Fibroblast of skin of abdomen (primary cell): Measurements from ENCODE around the gene SFPQ.
"Not testable (repeated sequence)": the region's sequence is repeated elsewhere in the genome, so short reads cannot be mapped to it uniquely, and the experiment has no call there.

ENCODE experiments used
- DNase-seq: peaks from one replicate; pipeline ENCODE4 v3.0.0-alpha.2; 2013

Gene SFPQ

GRCh38 chr1:35187816-35188342 is 5.1 kb downstream of the SFPQ start:
- no peak for DNase-seq

DNA sequence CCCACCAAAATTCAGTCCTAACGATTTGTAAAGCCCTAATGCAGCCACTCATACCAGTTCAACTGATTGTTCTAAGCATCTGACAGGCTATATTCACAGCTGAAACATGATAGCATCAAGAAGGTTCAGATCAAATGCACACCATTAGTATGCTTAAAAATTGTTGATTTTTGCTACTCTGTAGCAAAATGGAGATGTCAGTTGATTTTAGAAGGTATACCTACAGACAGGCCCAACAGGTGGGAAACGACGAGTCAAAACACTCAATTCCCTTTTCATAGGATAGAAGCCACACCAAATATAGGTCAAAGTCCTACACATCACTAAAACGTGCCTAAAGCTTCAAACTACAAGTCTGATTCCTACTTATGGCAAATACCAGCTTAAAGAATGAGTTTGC is 6.7 kb downstream of the SFPQ start:
- no peak for DNase-seq

GRCh38 chr1:35185200-35185599 is 7.7 kb downstream of the SFPQ start:
- DNase-seq: no peak

- no peak for DNase-seq
Observed at GRCh38 chr1:35184495-35185199, 8.3 kb downstream of the SFPQ start.

GRCh38 chr1:35181790-35182455 is 11.0 kb downstream of the SFPQ start:
- no peak for DNase-seq

DNA sequence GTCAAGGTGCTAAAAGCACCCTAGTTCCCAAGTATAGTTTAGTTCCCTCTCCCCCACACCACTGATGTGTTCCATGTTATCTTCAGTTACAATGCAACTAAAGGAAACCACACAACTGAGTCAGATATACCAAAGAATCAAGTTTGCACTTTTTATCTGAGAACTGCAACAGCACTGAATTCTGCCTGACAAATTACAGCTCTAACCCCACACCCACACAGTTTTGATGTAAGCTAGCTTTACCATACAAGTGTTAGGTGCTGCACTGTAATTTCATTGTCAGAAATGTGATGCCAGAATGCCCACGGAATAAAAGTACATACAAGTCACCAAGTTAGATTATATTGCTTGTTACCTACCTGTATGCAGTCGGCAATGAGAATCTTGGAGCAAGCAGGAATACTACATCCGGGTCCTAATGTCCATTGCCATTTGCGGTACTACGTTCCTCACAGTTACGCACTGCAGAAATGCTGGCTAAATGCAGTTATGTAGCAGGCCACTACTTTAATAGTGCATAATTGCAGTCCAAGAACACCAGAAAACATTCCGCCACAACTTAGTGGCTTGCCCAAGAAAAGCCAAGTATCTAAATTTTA is 12.1 kb downstream of the SFPQ start:
- no peak for DNase-seq

- no peak for DNase-seq
Observed at GRCh38 chr1:35179908-35180307, 13.0 kb downstream of the SFPQ start.

DNA sequence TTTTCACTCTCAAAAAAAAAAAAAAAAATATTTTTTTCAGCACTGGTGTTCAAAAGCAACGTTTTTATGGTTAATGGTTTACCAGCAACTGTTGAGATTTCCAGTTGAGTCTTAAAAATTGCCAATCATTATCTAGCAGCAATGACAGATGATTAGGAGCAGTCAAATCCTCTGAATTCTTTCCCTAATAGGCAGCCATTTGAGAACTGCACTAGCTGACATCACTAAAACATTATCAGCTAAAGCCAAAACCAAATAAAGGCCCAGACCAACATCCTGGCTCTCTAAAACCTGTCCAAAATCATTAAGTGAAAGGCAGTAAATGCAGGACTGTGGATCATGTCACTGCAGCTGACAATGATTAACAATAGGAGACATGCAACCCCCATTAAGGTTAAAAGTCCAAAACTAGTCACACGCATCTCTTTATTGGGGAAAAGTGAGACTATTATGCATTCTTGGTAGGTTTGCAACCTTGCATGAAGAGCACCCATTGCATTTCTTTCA is 14.0 kb downstream of the SFPQ start:
- no peak for DNase-seq

DNA sequence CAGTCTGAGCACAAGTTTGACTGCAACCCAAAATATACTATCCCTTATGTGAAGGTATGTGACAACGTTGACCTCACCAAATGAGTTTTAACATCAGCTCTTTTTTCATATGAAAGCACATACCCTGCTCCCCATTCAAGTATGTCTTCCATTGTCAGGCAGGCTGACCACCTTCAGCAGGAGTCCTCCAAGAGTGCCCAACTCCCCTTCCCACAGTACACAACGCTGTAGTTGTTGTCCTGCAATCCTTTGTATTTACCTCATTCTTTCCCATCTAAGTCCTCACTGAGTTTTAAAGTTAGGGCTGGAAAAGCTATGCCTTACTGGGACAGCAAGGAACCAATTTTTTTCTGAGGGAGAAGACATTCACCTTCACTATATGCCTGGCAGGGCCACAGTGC is 14.7 kb downstream of the SFPQ start:
- no peak for DNase-seq

GRCh38 chr1:35177237-35177786 is 15.6 kb downstream of the SFPQ start:
- no peak for DNase-seq

DNA sequence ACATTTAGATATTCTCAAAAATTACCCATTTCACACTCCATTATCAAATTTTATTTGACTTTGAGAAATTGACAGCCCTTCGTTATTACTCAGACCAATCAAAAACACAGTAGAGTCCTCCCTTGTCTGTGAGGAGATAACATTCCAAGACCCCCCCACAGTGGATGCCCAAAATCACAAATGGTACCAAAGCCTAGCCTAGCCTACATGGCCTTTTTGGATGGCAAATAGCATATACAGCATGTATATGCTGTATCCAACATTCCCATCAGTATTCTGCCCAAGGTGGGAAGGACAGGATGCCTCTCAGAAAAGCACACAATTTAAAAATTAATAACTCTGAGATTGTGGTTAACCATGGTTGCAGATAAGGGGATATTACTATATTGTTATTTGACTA is 17.3 kb downstream of the SFPQ start:
- no peak for DNase-seq

- no peak for DNase-seq
Observed at GRCh38 chr1:35175098-35175576, 17.8 kb downstream of the SFPQ start.

GRCh38 chr1:35173909-35174540 is 18.9 kb downstream of the SFPQ start:
- DNase-seq: no peak

DNA sequence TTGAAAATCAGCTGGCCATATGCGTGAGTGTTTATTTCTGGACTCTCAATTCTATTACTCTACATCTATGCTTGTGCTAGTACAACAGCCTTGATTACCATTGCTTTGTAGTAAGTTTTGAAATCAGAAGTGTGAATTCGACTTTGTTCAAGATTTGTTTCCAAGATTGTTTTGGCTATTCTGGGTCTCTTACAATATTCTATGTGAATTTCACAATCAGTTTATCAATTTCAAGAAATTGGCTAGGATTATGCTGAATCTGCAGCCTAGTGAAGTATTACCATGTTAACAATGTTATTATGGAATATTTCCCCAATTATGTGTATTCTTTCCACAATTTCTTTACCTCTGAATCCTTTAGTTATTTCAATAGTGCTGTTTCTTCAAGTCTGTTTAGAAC is 19.5 kb downstream of the SFPQ start:
- no peak for DNase-seq

DNA sequence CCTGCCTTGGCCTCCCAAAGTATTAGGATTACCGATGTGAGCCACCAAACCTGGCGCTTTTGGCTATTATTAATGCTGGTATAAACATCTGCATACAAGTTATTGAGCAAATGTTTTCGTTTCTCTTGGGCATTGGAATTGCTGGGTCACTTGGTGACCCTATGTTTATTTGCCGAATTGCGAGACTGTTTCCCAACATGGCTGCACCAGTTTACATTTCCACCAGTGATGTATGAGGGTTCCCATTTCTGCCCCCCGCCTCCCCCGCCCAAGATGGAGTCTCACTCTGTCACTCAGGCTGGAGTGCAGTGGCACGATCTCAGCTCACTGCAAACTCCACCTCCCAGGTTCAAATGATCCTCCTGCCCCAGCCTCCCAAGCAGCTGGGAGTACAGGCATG is 20.9 kb downstream of the SFPQ start:
- no peak for DNase-seq

GRCh38 chr1:35171579-35171978 is 21.4 kb downstream of the SFPQ start:
- DNase-seq: no peak

DNA sequence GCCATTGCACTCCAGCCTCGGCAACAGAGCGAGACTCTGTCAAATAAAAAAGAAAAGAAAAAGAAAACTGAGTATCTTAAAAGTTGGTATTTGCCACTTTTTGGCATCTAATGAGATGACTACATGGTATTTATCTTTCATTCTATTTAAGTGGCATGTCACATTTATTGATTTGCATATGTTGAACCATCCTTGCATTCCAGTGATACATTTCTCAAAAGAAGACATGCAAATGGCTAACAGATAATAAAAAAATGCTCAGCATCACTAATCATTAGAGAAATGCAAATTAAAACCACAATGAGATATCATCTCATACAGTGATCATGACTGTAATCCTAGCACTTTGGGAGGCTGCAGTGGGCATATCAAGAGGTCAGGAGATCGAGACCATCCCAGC is 28.1 kb downstream of the SFPQ start:
- DNase-seq: no peak

- no peak for DNase-seq
Observed at GRCh38 chr1:35151220-35151619, 41.7 kb downstream of the SFPQ start.

- DNase-seq: not testable (repeated sequence)
Observed at GRCh38 chr1:35145892-35146549, 46.9 kb downstream of the SFPQ start.

DNA sequence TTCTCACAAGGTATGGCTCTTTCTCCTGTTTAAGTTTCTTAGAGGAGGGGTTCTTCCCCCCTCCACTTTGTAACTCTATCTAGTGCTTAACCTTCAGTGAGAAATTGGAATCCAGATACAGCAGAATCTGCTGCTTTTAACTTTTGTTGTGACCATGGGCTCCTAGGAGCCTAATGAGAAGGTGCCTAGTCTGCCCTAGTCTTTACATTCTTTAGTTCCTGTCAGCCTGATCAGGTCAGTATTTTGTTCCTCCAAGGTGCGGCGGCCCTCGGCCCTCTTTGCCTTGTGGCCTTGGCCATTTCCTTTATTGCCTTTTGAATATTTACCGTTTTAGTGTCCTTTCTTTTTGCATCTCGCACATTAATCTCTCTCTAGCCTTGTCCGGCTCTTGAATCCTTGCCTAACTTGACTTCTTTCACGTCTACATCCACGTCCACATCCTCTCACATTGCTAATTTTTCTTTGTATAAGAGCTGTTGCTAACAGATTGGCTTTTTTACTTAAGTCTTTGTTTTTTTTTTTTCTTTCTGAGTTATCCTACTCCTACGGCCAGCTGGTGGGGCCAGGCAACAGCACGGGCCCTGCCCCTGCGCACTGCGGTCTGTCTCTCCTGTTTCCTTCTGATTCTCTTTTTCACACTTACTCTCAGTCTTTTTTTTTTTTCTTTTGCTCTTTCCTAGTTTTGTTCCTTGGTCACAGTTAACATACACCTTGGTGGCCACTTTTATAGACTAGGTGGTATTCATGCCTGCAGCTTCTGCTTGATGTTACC is 49.0 kb downstream of the SFPQ start:
- DNase-seq: no peak

DNA sequence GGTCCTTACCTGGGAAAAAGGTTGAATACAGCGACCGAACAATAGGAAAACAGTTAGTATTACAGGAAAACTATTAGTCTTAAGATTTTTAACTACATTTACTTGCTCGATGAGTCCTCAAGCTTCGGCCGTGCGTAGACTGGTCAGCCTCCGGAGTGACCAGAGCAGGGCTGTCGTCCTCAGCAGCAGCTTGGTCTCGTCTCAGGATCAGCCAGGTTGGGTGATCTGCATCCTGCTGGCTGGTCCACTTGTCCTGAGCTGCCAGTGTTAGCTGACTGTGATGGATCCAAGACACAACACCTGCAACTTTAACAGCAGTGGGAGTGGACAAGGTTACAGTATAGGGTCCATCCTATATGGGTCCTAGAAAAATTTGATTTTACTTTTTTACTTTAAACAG is 50.2 kb downstream of the SFPQ start:
- DNase-seq: not testable (repeated sequence)
